Measurements from ENCODE around the gene XNDC1N.
"Not testable (repeated sequence)": the region's sequence is repeated elsewhere in the genome, so short reads cannot be mapped to it uniquely, and the experiment has no call there.

Gene XNDC1N

GRCh38 chr11:71908218-71908617 is 20.2 kb downstream of the XNDC1N start:
- no peaks in the 10 kb centered on the region for H3K4me1 ChIP-seq (ENCODE audit: control insufficient read depth, insufficient read depth, low read length)
- H3K36me3 ChIP-seq (ENCODE audit: control insufficient read depth in 2 of 2, insufficient read depth in 2 of 2, low read length in 2 of 2): no peaks in the 10 kb centered on the region
- no peak overlapping the region for H3K4me3 ChIP-seq (ENCODE audit: low read length in 2 of 2)
- no peaks in the 10 kb centered on the region for H3K9me3 ChIP-seq (ENCODE audit: control insufficient read depth in 2 of 2, low read length in 2 of 2)
- no peak overlapping the region for H3K9ac ChIP-seq (ENCODE audit: low read length in 2 of 2)
- no peak overlapping the region for H3K27ac ChIP-seq (ENCODE audit: low read length)
- no peaks in the 10 kb centered on the region for H3K27me3 ChIP-seq (ENCODE audit: control insufficient read depth in 1 of 2, insufficient read depth in 2 of 2, low read length in 2 of 2)

DNA sequence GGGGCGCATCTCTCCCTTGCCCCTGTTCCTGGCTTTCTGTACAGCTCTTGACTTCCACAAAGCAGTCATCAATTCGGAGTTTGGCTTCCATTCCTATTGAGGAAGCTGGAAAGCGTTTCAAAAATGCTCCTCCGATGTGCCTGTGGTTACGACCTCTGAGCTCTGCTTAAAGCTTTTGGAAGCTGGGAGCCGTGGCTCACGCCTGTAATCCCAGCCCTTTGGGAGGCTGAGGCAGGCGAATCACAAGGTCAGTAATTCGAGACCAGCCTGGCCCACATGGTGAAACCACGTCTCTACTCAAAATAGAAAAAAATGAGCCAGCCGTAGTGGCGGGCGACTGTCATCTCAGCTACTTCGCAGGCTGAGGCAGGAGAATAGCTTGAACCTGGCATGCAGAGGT is 27.3 kb downstream of the XNDC1N start:
- H3K4me3 ChIP-seq (ENCODE audit: low read length in 2 of 2); H3K9me3 ChIP-seq (ENCODE audit: control insufficient read depth in 2 of 2, low read length in 2 of 2); H3K36me3 ChIP-seq (ENCODE audit: control insufficient read depth in 2 of 2, insufficient read depth in 2 of 2, low read length in 2 of 2); H3K27me3 ChIP-seq (ENCODE audit: control insufficient read depth in 1 of 2, insufficient read depth in 2 of 2, low read length in 2 of 2); H3K4me1 ChIP-seq (ENCODE audit: control insufficient read depth, insufficient read depth, low read length); H3K9ac ChIP-seq (ENCODE audit: low read length in 2 of 2); H3K27ac ChIP-seq (ENCODE audit: low read length): not testable (repeated sequence)

DNA sequence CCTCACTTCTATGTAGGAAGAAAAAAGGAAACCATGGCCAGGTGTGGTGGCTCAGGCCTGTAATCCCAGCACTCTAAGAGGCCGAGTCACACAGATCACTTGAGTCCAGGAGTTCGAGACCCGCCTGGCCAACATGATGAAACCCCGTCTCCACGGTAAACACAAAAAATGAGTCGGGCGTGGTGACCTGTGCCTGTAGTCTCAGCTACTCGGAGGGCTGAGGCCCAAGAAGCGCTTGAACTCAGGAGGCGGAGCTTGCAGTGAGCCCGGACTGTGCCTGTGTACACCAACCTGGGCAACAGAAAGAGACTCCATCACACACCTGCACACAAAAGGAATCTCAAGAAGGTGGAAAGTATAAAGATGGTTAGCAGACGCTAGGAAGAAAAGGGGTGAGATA is 32.4 kb downstream of the XNDC1N start:
- Histone ChIP-seq H3K4me1 (ENCODE audit: control insufficient read depth, insufficient read depth, low read length) (no peaks in the 10 kb centered on the region), H3K9me3 (ENCODE audit: control insufficient read depth in 2 of 2, low read length in 2 of 2) (no peaks in the 10 kb centered on the region), H3K27ac (ENCODE audit: low read length) (no peak overlapping the region), H3K36me3 (ENCODE audit: control insufficient read depth in 2 of 2, insufficient read depth in 2 of 2, low read length in 2 of 2) (no peaks in the 10 kb centered on the region), H3K9ac (ENCODE audit: low read length in 2 of 2) (no peak overlapping the region), H3K4me3 (ENCODE audit: low read length in 2 of 2) (no peak overlapping the region), H3K27me3 (ENCODE audit: control insufficient read depth in 1 of 2, insufficient read depth in 2 of 2, low read length in 2 of 2) (no peaks in the 10 kb centered on the region)

- not testable (repeated sequence) for H3K36me3 ChIP-seq (ENCODE audit: control insufficient read depth in 2 of 2, insufficient read depth in 2 of 2, low read length in 2 of 2); H3K9ac ChIP-seq (ENCODE audit: low read length in 2 of 2); H3K4me3 ChIP-seq (ENCODE audit: low read length in 2 of 2); H3K4me1 ChIP-seq (ENCODE audit: control insufficient read depth, insufficient read depth, low read length); H3K27ac ChIP-seq (ENCODE audit: low read length); H3K9me3 ChIP-seq (ENCODE audit: control insufficient read depth in 2 of 2, low read length in 2 of 2); H3K27me3 ChIP-seq (ENCODE audit: control insufficient read depth in 1 of 2, insufficient read depth in 2 of 2, low read length in 2 of 2)
Observed at GRCh38 chr11:71889181-71889872, 39.1 kb downstream of the XNDC1N start.

- not testable (repeated sequence) for H3K27ac ChIP-seq (ENCODE audit: low read length); H3K9me3 ChIP-seq (ENCODE audit: control insufficient read depth in 2 of 2, low read length in 2 of 2)
Observed at GRCh38 chr11:71888335-71889010, 39.9 kb downstream of the XNDC1N start.

DNA sequence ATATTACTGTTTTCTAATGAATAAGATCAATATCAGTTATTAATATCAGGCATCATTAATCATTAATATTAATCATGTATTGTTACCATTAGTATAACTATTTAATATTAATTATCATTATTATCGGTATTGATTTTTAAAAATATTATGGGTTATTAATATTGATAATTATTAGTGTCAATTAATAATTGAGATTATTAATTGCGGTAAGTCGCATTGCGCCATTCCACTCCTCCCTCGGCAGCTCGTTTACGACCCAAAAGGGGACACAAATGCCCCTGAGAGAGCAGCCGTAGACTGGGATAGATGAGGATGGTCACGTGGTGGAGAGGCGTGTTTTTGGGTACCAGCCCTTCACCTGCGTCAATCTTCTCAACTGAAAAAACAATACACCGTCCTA is 42.6 kb downstream of the XNDC1N start:
- H3K36me3 ChIP-seq (ENCODE audit: control insufficient read depth in 2 of 2, insufficient read depth in 2 of 2, low read length in 2 of 2); H3K4me1 ChIP-seq (ENCODE audit: control insufficient read depth, insufficient read depth, low read length); H3K4me3 ChIP-seq (ENCODE audit: low read length in 2 of 2); H3K27ac ChIP-seq (ENCODE audit: low read length); H3K9me3 ChIP-seq (ENCODE audit: control insufficient read depth in 2 of 2, low read length in 2 of 2); H3K9ac ChIP-seq (ENCODE audit: low read length in 2 of 2); H3K27me3 ChIP-seq (ENCODE audit: control insufficient read depth in 1 of 2, insufficient read depth in 2 of 2, low read length in 2 of 2): not testable (repeated sequence)

More at GRCh38 chr11:71888335-71889010, 39.9 kb downstream of the XNDC1N start:
- not testable (repeated sequence) for H3K27me3 ChIP-seq (ENCODE audit: control insufficient read depth in 1 of 2, insufficient read depth in 2 of 2, low read length in 2 of 2); H3K9ac ChIP-seq (ENCODE audit: low read length in 2 of 2); H3K4me1 ChIP-seq (ENCODE audit: control insufficient read depth, insufficient read depth, low read length); H3K36me3 ChIP-seq (ENCODE audit: control insufficient read depth in 2 of 2, insufficient read depth in 2 of 2, low read length in 2 of 2); H3K4me3 ChIP-seq (ENCODE audit: low read length in 2 of 2)

Data from stomach smooth muscle (tissue), 2 donors.